ENCODE results near the gene MAN2A1.

DNA sequence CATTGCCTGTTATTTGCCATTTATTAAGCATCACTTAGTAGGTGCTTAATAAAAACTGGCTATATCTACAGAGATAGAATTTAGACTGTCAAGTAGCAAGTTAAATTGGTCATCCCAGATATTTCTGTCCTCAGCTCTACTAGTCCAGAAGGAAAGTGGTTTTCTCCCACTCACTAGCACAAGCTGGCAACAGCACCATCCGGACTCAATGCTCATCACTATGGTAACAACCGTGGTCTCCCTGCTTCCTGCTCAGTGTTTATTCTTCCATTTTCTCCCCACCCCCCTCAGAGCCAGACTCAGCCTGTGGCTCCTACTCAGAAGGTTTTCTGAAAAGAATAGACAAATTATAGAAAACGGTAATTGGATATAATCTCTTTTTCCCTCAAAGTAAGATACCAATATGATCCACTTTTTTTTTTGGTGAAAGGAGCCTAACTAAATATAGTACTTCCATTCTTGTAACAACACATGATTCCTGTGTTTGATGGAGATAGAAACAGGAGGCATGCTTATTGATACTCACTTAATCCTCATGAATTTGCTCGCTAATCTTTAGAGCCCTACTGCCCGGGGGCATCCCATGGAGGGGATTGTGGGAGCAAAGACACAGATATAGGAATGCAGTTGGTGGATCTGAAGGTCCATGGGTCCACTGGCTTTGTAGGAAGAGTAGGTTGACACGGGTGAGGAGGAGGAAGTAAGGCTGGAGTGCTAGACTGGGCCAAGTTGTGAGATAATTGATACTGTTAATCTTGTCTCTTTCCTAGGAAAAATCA is 191.4 kb downstream of the MAN2A1 start:
- TF ChIP-seq TAF1 (IDR thresholded peaks at IDR 0.05; ENCODE audit: low read depth, low read length) (no peak), POLR2AphosphoS5 (IDR thresholded peaks at IDR 0.05; ENCODE audit: low read depth, low read length) (no peak), POLR2A (IDR thresholded peaks at IDR 0.05; ENCODE audit: low read depth, low read length) (no peak)

All from GM12891 (cell line).